Measurements from ENCODE around the gene MAP4K3. TPM values are rescaled to one million over a fixed set of nuclear protein-coding genes. Genes with fewer than 3 reads are reported as not detected.

Gene MAP4K3
- total and polyA plus RNA-seq, 3 donors from 2014 or later: 37.6 to 59.6 (median 58.8) TPM

DNA sequence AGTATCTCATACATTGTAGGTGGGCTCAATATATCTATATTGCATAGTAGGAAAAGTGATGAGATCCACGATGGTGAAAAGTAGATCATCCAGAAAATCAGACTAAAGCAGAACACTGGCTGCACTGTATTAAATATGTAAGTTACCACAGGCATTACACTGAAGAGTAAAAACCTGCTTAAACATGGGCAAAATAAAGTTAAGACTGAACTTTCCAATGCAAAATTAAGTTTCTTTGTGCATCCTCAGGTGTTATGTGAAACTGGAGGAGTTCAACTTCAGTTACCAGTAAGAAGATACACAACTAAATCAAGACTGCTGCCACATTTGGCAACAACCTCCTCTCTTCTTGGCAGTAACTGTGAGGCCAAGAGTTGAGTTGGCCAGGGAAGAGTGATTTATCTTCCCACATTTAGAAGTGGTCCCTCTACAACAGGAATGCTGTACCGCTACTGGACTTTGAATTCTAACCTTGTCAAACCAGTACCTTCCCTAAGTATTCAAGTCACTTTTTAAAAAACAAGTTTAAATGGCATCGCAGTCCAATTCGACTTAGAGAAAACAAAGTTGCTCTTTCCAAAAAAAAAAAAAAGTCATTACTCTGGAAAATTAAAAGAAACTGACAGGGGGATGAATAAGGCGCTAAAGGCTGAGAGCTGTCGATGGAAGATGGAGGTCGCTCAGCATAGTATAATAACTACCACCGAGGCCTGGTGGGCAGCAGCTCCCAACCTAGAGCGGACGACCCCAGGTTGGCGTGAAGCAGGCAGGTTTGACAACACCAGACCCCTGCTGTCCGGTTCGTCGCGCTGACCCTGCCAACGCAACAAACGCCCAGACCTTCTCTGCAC, 1.1 kb downstream of the MAP4K3 start:
- intact Hi-C loops (cut with DNase I; ENCODE audit: low total_unique reads): no loop called here
- peak overlapping the region; percentile 90 for H3K4me3 ChIP-seq
- no peaks in the 10 kb centered on the region for H3K27me3 ChIP-seq
- no peaks in the 10 kb centered on the region for H3K9me3 ChIP-seq
- peak; percentile 63 for DNase-seq
- H3K4me1 ChIP-seq: peaks cover 37% of the 10 kb centered on the region
- H3K36me3 ChIP-seq (ENCODE audit: low read depth, missing control alignments): no peaks in the 10 kb centered on the region
- TF ChIP-seq POLR2A (IDR thresholded peaks at IDR 0.05): no peak
- TF ChIP-seq, protein P1, sequence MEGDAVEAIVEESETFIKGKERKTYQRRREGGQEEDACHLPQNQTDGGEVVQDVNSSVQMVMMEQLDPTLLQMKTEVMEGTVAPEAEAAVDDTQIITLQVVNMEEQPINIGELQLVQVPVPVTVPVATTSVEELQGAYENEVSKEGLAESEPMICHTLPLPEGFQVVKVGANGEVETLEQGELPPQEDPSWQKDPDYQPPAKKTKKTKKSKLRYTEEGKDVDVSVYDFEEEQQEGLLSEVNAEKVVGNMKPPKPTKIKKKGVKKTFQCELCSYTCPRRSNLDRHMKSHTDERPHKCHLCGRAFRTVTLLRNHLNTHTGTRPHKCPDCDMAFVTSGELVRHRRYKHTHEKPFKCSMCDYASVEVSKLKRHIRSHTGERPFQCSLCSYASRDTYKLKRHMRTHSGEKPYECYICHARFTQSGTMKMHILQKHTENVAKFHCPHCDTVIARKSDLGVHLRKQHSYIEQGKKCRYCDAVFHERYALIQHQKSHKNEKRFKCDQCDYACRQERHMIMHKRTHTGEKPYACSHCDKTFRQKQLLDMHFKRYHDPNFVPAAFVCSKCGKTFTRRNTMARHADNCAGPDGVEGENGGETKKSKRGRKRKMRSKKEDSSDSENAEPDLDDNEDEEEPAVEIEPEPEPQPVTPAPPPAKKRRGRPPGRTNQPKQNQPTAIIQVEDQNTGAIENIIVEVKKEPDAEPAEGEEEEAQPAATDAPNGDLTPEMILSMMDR (IDR thresholded peaks at IDR 0.05): no peak
- 1 to 2% methylated on average over 16 to 17 of the region's 17 CpGs for WGBS, 2 donors
- H3K27ac ChIP-seq: peak overlapping the region; percentile 97 to 98

DNA sequence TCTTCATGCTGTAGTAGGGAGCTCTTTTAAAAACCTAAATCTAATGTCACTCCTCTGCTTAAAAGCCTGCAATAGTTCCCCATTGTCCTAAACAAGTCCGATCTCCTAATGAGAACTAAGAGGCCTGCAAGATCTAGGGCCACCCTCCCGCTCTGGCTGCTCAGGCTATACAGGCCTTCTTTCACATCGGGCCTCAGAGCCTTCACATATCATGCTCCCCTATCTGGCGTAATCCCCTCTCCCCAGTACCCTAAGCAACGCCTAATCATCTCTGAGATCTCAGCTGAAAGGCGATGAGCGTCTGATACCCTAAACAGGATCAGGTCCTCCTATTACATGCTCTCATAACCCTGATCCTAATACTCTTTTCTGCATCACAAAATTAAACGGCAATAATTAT, 1.9 kb downstream of the MAP4K3 start:
- Histone ChIP-seq H3K4me1 (peaks cover 41% of the 10 kb centered on the region), H3K4me3 (peak overlapping the region; percentile 90), H3K27me3 (no peaks in the 10 kb centered on the region), H3K9me3 (no peaks in the 10 kb centered on the region), H3K36me3 (ENCODE audit: low read depth, missing control alignments) (no peaks in the 10 kb centered on the region), H3K27ac (peak overlapping the region; percentile 97 to 98)
- TF ChIP-seq, protein P1 (IDR thresholded peaks at IDR 0.05): no peak
- no peak for TF ChIP-seq POLR2A (IDR thresholded peaks at IDR 0.05)
- 24 to 26% methylated on average over 8 of the region's 8 CpGs for WGBS, 2 donors
- intact Hi-C loops (cut with DNase I; ENCODE audit: low total_unique reads): no loop called here
- peak; percentile 51 for DNase-seq

DNA sequence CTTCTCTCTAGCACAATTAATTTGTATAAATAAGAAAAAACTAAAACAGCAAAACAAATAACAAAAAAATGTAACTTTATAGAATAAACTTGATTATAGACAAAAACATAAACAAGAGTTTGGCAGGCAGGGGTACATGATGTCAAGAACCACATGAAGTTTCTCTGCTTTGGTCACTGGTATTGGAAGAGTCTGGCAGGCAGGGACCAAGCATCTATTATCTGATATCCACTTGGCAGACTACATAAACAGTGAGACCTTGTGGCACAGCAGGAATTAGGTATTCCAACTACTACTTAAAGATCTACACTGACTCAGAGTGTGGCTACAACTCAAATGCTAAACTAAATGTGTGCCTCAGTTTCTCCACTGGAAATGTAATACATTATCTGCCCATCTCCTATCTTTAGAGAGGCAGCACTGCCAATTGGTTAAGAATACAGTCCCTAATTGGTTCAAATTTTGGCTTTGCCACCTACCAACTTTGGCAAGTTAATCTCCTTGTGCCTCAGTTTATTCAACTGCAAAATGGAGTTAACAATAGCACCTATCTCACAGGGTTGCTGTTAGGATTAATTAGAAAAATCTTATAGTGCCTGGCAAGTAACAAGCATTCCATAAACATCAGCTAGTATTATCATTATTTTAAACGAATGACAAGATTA, 2.7 kb downstream of the MAP4K3 start:
- Histone ChIP-seq H3K36me3 (ENCODE audit: low read depth, missing control alignments) (no peaks in the 10 kb centered on the region), H3K4me1 (peaks cover 39% of the 10 kb centered on the region), H3K27me3 (no peaks in the 10 kb centered on the region), H3K27ac (peak overlapping the region in 1 of 2 donors; percentile 98), H3K9me3 (no peaks in the 10 kb centered on the region), H3K4me3 (no peak overlapping the region)
- no peak for TF ChIP-seq POLR2A (IDR thresholded peaks at IDR 0.05)
- TF ChIP-seq, protein P1 (IDR thresholded peaks at IDR 0.05): no peak
- 23 to 42% methylated on average over 1 of the region's 1 CpG for WGBS, 2 donors
- intact Hi-C loops (cut with DNase I; ENCODE audit: low total_unique reads): no loop called here
- DNase-seq: no peak

DNA sequence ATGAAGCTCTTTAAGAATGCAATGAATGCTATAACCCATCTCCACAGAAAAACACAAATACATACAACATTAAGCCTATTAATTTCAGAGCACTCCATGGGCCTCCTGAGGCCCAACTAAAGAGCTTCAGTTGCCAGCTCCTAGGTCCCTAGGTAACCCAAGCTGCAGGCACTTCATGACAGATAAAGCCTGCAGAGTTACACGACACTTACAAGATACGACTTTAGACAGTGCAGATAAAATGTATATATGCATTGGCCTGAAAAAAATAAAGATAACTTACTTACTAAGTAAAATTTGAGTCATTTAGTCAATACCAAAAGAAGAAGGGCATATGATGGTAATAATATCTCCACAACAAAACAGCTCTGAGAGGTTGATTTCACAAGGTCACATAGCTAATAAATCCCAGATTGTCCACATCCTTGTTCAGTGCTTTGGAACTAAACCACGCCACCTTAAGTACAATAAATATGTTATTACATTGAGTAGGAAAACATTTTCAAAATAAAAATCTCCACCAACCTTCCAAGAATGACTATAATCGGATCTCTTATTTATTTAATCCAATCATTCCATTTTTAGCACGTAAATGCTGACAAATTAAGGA, 3.4 kb downstream of the MAP4K3 start:
- no peak for DNase-seq
- 50 to 64% methylated on average over 5 of the region's 5 CpGs for WGBS, 2 donors
- Histone ChIP-seq H3K27me3 (no peaks in the 10 kb centered on the region), H3K9me3 (no peaks in the 10 kb centered on the region), H3K27ac (no peak overlapping the region), H3K36me3 (ENCODE audit: low read depth, missing control alignments) (no peaks in the 10 kb centered on the region), H3K4me1 (peaks cover 35% of the 10 kb centered on the region), H3K4me3 (no peak overlapping the region)
- intact Hi-C loops (cut with DNase I; ENCODE audit: low total_unique reads): no loop called here
- TF ChIP-seq, protein P1 (IDR thresholded peaks at IDR 0.05): no peak
- TF ChIP-seq POLR2A (IDR thresholded peaks at IDR 0.05): no peak
